ENCODE data around the gene MLXIP.
A peak's percentile ranks its signal among the peaks of the same experiment; 100 is the strongest.
"Not testable (repeated sequence)": the region's sequence is repeated elsewhere in the genome, so short reads cannot be mapped to it uniquely, and the experiment has no call there.

The MLXIP gene, protein sequence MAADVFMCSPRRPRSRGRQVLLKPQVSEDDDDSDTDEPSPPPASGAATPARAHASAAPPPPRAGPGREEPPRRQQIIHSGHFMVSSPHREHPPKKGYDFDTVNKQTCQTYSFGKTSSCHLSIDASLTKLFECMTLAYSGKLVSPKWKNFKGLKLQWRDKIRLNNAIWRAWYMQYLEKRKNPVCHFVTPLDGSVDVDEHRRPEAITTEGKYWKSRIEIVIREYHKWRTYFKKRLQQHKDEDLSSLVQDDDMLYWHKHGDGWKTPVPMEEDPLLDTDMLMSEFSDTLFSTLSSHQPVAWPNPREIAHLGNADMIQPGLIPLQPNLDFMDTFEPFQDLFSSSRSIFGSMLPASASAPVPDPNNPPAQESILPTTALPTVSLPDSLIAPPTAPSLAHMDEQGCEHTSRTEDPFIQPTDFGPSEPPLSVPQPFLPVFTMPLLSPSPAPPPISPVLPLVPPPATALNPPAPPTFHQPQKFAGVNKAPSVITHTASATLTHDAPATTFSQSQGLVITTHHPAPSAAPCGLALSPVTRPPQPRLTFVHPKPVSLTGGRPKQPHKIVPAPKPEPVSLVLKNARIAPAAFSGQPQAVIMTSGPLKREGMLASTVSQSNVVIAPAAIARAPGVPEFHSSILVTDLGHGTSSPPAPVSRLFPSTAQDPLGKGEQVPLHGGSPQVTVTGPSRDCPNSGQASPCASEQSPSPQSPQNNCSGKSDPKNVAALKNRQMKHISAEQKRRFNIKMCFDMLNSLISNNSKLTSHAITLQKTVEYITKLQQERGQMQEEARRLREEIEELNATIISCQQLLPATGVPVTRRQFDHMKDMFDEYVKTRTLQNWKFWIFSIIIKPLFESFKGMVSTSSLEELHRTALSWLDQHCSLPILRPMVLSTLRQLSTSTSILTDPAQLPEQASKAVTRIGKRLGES

GRCh38 chr12:122078141-122079032, at the start of gene MLXIP:
TSS of gene MLXIP (plus strand) at chr12:122078756. CDS start at chr12:122078854, 98 bp downstream.
- peak; percentile 91 for DNase-seq (ENCODE audit: low spot score)

DNA sequence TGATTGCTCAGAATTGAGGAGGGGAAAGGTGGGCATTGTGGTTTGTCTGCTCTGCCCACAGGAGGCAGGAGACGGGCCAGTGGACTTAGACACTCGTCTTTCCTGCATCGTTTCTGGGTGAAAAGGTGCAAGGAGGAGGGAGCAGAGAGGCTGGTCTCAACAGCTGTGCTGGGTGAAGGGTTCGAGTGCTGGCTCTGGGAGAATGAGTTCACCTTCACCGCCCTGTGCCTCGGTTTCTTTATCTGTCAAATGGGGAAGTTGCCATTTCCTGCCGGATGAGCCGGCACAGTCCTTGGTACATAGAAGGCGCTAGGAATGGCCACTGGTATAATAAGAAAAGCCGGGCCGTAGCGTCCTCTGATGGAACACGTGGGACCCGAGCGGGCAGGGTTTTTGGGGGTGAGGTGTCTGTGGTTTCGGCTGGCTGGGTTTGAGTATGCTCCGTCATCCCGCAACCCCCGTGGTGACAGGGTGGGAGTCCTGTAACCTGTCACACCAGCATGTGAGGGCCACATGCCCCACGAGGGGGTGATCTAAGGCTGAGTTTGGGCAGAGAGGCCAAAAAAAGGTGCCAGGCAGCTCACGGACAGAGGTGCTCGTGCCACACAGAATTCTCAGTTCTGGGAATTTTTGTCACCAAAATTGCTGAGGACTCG, 49.5 kb upstream of the MLXIP start:
- DNase-seq (ENCODE audit: low spot score): peak; percentile 89

DNA sequence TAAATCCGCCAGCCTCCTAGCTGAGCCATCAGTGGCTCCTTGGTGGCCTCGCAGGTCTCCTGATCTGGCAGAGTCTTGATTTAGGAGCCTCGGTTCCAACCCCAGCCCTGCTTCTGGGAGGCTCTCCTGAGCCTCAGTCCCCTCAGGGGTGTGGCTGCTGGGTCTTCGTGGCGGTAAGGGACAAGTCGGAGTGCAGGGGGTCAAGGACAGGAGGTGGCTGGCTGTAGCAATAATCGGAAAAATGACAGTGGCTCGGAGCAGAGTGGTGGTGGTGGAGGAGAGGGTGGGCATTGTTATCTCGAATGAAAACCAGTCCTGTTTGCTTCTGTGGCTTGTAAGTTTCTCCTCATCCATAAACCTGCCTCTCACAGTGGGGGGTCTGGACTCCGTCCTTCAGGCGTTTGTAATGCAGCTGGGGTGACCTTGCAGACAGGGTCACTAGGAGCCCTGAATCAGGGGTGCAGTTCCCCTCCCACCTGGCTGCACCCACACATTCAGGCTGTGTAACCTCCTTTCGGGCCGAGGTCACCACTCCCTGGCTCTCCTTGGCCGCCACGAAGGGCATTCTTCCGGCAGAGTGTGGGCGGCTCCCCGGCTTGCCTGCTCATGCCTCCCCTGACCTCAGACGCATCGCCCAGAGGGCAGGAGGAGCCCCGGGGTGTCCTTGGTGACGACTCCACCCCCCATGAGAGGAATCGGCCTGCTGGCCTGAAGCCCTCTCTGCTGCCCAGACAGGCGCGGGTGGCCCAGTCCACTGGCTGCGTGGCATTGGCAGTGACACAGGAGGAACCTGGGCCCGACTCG, 48.7 kb upstream of the MLXIP start:
- DNase-seq (ENCODE audit: low spot score): no peak

- DNase-seq (ENCODE audit: low spot score): no peak
These were observed 48.0 kb upstream of the MLXIP start for GRCh38 chr12:122030424-122031035.

DNA sequence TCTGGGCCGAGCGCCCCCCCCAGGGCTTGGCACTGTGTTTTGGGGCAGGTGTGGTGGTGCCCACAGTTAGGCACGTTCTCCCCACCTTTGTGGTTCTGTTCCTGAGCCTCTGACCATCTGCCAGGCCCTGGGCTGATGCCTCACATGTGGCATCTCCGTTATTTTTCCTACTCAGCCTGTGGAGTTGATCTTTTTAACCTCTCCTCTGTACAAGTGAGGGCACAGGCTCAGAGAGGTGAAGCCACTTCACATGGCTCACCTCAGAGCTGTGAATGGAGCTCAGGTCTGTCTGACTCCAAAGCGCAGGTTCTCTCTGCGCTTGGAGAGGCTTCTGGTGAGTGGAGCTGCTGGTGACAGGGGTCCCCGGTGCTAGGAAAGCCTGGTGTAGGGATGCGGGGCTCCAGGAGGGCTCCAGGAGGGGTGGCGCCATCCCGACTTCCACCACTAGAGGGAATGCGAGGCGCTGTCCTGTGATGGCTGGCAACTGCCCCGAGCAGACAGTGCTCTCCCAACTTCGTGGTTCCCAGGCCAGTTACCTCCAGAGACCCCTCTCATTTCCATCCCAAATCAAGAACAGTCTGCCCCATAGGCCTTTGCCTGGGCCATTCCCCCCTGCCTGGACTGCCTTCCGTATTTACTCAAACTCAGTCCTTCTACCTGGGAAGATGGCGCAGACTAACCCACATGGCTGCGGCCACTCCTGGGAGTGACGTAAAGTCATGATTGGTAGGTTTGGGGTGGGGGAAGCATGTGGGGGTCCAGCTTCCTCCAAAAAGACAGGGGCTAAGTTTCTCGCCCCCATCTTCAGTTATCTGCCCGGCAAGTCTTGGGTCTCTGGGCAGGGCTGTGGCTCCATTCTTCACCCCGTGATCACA, 47.0 kb upstream of the MLXIP start:
- peak; percentile 60 for DNase-seq (ENCODE audit: low spot score)

DNA sequence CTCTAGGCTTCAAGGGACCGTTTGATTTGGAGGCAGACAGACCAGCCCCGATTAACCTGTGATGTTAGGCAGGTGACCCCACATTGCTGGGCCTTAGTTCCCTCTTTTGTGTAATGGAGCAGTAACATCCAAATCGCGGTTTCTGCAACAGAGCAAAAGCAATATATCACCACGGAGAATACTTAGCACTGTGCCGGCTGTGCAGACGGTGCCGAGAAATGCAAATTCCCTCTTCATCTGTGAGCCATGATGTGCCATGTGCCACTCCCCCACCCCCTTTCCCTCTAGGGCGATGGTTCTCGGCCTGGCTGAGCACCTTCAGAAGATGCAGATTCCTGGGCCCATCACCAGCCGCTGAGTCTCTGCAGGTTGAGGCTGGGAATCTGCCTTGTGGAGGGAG, 46.0 kb upstream of the MLXIP start:
- DNase-seq (ENCODE audit: low spot score): peak; percentile 78

DNA sequence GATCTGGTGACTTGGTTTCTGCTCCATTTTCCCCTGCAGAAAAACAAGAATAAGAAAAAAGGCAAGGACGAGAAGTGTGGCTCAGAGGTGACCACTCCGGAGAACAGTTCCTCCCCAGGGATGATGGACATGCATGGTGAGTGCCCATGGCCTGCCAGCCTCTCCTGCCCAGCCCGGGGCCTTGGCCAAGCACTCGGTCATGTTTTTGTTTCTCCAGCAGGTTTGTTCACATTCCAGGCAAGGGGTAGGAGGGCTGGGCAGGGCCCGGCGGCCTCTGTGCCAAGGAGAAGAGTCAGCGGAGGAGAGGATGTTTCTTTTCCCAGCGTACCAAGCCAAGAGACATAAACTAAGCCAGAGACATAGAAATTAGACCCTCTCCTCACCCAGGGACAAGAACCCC, 43.3 kb upstream of the MLXIP start:
- DNase-seq (ENCODE audit: low spot score): no peak

GRCh38 chr12:122036153-122036552, 42.4 kb upstream of the MLXIP start:
- DNase-seq (ENCODE audit: low spot score): no peak

DNA sequence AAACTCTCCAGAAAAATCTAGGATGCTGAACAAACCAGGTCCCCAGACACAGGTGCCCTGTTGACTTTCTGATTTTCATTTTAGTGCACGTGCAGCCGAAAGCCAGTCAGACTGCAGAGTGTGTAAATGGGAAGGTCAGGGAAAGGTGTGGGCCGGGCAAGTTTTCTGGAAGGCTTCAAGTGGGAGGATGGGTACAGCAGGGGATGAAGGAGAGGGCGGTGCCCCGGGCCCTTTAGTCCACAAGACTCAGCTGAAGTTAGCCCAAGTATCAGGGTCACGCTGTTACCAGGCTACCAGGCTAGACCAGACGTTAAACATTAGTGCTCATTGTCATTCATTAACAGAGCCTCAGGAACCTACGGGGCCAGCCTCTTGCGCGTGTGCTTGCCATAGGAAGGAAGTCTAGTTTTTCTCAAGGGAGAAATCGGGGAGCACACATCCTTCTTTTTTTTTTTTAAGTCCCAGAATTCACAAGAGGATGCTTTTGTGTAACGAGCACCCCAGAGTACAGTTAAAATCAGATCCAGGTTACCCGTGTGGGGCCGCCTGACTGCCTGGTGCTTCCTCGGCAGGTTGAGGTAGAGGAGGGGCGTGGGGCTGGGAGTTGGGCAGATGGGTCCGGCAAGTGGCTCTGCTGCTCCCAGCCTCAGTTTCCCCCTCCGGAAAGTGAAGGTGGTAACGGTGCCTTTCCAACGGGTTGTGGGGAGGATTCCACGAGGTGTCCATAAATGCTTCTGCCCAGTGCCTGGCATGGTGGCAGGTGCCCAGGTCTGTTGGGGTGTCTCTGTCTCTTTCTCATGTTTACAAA, 37.8 kb upstream of the MLXIP start:
- DNase-seq (ENCODE audit: low spot score): no peak

DNA sequence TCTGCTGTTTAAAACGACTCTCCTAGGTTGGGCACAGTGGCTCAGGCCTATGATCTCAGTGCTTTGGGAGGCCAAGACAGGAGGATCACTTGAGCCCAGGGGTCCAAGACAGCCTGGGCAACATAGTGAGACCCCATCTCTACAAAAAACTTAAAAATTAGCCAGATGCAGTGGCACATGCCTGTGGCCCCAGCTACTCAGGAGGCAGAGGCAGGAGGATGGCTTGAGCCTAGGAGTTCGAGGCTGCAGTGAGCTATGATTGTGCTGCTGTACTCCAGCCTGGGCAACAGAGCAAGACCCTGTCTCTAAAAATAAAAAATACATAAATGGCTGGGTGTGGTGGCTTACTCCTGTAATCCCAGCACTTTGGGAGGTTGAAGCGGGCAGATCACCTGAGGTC, 37.1 kb upstream of the MLXIP start:
- DNase-seq (ENCODE audit: low spot score): not testable (repeated sequence)

GRCh38 chr12:122042910-122043309, 35.6 kb upstream of the MLXIP start:
- no peak for DNase-seq (ENCODE audit: low spot score)

DNA sequence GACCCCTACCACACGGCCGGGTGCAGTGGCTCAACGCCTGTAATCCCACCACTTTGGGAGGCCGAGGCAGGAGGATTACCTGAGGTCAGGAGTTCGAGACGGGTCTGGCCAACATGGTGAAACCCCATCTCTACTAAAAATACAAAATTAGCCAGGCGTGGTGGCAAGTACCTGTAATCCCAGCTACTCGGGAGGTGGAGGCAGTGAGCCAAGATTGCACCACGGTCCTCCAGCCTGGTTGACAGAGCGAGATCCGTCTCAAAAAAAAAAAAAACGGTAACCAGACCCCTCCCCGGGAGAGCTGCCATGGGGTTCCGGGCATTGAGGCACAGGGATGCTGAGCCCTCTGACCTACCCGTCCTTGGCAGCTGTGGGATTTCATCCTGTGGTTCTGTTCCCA, 35.1 kb upstream of the MLXIP start:
- DNase-seq (ENCODE audit: low spot score): no peak

GRCh38 chr12:122045262-122045661, 33.3 kb upstream of the MLXIP start:
- DNase-seq (ENCODE audit: low spot score): no peak

GRCh38 chr12:122046145-122046544, 32.4 kb upstream of the MLXIP start:
- no peak for DNase-seq (ENCODE audit: low spot score)

DNA sequence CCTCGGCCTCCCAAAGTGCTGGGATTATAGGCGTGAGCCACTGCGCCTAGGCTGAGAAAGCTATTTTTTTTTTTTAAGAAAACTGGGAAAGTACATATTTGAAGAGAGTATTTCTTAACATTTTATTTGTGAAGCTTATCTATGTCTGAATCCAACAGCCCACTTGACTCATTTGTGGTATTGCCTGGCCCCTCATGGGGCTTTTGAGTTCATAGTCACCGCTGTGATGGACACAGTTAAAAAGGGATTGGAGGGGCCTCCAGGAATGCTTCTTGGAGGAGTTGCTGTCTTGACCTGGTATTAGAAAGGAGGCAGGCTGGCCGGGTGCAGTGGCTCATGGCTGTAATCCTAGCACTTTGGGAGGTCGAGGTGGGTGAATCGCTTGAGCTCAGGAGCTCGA, 30.4 kb upstream of the MLXIP start:
- DNase-seq (ENCODE audit: low spot score): no peak

GRCh38 chr12:122049827-122050226, 28.7 kb upstream of the MLXIP start:
- no peak for DNase-seq (ENCODE audit: low spot score)

GRCh38 chr12:122050706-122051105, 27.9 kb upstream of the MLXIP start:
- DNase-seq (ENCODE audit: low spot score): no peak

GRCh38 chr12:122051231-122051876, 27.2 kb upstream of the MLXIP start:
- no peak for DNase-seq (ENCODE audit: low spot score)
